GM21786 (cell line): ENCODE results near the gene HSD17B1.
"Not testable (repeated sequence)": the region's sequence is repeated elsewhere in the genome, so short reads cannot be mapped to it uniquely, and the experiment has no call there.

Source experiments
- ATAC-seq: cut with Tn5 transposase; IDR thresholded peaks from one replicate; pipeline ENCODE4 v1.9.1; 2021; ENCODE audit not compliant: unreplicated experiment

The HSD17B1 gene

GRCh38 chr17:42522798-42523278 lies 29.9 kb upstream of the HSD17B1 start:
- no peak for ATAC-seq

DNA sequence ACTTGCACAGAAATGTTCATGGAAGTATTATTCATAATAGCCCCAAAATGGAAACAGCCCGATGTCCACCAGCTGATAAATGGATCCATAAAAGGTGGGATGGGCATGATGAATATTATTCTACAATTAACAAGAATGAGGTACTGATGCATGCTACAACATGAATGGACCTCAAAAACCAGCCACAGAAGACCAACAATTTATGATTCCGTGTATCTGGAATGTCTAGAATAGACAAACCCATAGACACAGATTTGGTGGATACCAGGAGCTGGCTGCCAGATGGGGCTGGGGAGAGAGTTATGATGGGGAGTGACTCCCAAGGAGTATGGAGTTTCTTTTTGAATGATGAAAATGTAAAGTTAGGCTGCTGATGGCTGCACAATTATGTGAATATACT lies 27.5 kb upstream of the HSD17B1 start:
- no peak for ATAC-seq

GRCh38 chr17:42526031-42526444 lies 26.7 kb upstream of the HSD17B1 start:
- ATAC-seq: no peak

DNA sequence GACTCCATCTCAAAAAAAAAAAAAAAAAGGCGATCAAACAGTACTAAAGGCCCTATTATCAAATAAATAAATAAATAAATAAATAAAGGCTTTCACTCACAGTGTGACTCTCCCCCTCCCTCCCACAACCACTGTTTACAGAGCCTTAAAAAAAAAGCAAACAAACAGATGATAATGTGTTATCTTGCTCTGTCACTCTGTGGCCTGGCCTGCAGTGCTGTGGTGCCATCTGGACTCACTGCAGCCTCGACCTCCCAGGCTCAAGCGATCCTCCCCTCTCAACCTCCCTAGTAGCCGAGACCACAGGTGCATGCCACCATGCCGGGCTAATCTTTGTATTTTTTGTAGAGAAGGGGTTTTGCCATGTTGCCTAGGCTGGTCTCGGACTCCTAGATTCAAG lies 24.8 kb upstream of the HSD17B1 start:
- no peak for ATAC-seq

- no peak for ATAC-seq
These were observed 23.7 kb upstream of the HSD17B1 start for GRCh38 chr17:42529061-42529460.

DNA sequence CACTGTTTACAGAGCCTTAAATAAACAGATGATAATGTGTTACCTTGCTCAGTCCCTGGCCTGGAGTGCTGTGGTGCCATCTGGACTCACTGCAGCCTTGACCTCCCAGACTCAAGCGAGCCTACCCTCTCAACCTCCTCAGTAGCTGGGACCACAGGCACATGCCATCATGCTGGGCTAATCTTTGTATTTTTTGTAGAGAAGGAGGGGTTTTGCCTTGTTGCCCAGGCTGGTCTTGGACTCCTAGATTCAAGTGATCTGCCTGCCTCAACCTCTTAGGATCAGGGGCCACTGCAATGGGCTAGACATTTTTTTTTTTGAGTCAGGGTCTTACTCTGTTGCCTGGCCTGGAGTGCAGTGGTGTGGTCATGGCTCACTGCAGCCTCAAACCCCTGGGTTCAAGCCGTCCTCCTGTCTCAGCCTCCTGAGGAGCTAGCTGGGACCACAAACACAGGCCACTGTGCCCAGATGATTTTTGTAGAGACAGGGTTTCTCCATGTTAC lies 21.7 kb upstream of the HSD17B1 start:
- no peak for ATAC-seq

DNA sequence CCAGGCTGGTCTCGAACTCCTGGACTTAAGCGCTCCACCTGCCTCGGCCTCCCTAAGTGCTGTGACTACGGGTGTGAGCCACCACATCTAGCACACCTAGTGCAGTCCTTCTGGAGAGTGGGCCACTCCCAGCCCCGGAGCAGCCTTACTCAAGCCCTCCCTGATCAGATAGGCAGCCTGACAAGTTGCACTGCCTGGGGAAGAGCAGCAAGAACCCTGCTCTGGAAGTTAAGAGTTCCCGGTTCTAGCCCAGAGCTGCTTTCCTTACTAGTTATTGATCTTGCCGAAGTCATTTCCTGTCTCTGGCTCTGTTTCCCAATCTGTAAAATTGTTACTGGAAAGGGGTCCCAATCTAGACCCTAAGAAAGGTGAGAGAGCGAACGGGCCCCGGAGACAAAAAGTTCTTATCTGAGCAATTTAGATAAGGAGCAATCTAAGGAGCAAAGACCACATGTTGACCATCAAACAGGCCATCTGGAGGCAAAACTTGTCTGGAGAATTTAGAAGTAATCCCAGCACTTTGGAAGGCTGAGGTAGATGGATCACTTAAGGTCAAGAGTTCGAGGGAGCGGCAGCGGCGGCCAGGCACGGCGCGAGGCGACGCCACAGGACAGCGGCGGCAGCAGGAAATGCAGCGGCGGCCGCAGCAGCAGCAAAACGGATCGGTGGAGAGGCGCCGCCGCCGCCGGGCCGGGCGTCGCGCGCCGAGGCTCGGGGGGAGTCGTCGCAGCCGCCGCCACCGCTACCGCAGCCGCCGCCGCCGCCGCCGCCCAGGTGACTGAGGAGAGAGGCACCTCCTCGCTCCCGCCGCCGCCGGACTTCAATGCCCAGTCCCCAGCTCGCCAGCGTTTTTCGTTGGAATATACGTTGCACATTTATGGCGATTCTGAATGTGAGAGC lies 21.0 kb upstream of the HSD17B1 start:
- ATAC-seq: no peak

GRCh38 chr17:42535155-42536047 lies 17.3 kb upstream of the HSD17B1 start:
- ATAC-seq: no peak

GRCh38 chr17:42536048-42536371 lies 16.7 kb upstream of the HSD17B1 start, which contains the start of gene NAGLU:
Gene NAGLU (plus strand): TSS chr17:42536241. CDS start chr17:42536273, 32 bp downstream.
- ATAC-seq: peak; percentile 73

DNA sequence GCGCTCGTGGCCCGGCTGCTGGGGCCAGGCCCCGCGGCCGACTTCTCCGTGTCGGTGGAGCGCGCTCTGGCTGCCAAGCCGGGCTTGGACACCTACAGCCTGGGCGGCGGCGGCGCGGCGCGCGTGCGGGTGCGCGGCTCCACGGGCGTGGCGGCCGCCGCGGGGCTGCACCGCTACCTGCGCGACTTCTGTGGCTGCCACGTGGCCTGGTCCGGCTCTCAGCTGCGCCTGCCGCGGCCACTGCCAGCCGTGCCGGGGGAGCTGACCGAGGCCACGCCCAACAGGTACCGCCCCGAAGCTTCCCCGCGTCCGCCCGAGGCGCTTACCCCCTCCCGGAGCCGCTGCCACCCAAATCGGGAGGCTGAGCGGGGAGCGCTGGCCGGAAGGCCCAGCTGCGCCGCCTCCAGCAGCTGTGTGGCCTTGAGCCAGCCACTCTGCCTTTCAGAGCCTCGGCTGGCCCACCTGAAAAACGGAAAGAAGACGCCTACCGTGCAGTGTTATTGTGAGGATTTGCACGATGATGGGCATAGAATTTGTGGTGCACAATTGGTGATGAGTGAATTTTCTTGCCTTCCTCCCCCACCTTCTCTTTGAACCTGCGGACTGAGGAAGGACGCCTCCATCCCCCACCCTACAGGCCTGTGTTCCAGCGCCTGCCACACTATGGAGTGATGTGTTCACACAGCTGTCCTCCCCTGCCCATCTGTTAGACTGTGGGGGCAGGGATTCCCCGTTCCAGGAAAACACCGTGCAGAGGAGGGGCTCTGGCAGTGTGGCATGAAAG lies 16.2 kb upstream of the HSD17B1 start:
- ATAC-seq: peak; percentile 61

DNA sequence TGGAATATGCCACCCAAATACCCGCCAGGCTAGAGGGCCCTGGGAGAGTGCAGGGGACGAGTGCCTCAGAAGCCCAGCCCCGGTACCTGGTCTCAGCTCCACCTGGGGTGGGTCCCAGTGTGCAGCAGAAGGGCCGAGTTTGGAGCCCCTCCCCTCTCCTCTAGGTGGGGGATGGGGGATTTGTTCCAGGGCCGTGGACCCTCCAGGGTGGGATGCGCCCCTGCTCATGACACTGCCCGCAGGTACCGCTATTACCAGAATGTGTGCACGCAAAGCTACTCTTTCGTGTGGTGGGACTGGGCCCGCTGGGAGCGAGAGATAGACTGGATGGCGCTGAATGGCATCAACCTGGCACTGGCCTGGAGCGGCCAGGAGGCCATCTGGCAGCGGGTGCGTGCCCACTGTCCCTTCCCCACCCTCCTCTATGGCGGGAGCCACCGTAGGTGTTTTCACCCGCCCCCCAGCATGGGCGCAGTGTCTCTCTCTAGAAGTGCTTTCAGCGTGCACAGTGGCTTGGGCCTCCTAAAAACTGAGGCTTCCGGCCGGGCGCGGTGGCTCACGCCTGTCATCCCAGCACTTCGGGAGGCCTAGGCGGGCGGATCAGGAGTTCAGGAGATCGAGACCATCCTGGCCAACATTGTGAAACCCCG lies 15.4 kb upstream of the HSD17B1 start:
- ATAC-seq: no peak

DNA sequence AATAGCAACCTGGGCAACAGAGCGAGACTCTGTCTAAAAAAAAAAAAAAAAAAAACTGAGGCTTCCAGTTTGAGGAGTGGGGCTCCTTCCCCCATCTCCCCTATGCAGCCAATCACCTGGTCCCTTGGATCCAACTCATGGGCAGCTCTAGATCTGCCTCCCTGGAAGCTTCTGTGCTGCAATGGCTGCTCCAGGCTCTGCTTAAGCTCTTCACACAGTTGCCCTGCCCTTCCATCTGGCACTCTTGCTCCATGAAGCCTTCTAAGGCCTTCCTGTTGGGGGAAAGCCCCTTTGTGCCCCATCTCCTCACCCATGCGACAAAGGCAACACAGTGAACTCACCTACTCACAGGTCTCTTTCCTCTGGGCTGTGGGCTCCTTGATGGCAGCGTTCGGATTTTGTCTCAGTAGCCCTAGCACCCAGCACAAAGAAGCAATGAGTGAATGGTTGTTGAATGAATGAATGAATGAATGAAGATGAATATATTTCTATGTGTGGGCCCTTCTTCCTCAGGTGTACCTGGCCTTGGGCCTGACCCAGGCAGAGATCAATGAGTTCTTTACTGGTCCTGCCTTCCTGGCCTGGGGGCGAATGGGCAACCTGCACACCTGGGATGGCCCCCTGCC lies 14.8 kb upstream of the HSD17B1 start:
- ATAC-seq: no peak

GRCh38 chr17:42538482-42538881 lies 14.2 kb upstream of the HSD17B1 start:
- no peak for ATAC-seq

DNA sequence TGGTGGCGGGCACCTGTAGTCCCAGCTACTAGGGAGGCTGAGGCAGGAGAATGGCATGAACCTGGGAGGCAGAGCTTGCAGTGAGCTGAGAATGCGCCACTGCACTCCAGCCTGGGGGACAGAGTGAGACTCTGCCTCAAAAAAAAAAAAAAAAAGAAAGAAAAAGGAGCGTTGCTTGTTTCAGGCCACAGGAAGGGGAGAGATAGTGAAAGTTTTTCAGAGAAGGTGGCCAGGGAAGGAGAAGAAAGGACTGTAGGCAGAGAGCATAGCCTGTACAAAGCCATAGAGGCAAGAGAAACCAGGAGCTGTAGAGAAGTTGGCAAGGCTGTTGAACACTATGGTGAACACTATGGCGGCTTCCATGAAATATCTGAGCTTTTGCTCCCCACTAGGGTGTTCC lies 12.2 kb upstream of the HSD17B1 start:
- not testable (repeated sequence) for ATAC-seq

DNA sequence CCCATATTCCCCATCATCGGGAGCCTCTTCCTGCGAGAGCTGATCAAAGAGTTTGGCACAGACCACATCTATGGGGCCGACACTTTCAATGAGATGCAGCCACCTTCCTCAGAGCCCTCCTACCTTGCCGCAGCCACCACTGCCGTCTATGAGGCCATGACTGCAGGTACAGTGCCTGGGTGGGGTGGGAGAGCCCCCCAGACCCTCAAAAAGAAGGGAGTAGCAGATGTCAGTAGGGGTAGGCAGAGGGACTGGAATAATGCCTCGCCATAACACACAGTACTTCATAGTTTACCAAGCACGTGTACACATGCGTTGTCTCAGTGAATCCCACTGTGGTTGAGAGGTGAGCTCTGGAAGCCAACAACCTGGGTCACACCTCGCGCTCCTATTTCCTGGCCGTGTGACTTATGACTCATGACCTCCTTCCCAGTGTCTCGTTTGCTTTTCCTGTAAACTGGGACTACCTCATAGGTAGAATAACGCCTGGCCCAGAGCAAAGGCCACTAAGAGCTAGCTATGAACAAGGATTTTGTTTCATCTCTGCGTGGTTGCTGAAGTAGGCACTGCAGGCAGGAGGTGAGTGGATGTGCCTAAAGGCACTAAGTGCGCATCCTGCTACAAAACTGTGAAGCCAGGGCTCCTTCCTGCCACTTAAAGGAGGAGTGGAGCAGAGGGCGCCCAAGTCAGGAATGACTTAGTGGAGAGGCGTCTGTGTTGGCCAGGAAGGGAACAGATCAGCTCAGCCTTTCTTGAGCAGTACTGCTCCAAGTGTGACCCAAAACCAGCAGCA lies 11.5 kb upstream of the HSD17B1 start:
- no peak for ATAC-seq

- ATAC-seq: no peak
These were observed 9.3 kb upstream of the HSD17B1 start for GRCh38 chr17:42543190-42544079.

- no peak for ATAC-seq
These were observed 7.8 kb upstream of the HSD17B1 start for GRCh38 chr17:42544874-42545283.
